ENCODE results near the gene ANXA11.

- TF ChIP-seq EZH2 (IDR thresholded peaks at IDR 0.05; ENCODE audit: borderline replicate concordance, low read length) (no peak), CTCF (conservative IDR thresholded peaks at IDR 0.05 in 1 of 2, IDR thresholded peaks at IDR 0.05 in 1 of 2; ENCODE audit: extremely low read depth in 1 of 2, insufficient read depth in 1 of 2, low read depth in 1 of 2, low read length in 2 of 2) (no peak)
Measured at GRCh38 chr10:80195046-80195574, 10.2 kb downstream of the ANXA11 start.

Measured in mammary epithelial cell (primary cell).